GM18951 (cell line): ENCODE results near the gene PLA2G6.

Experiments
- POLR2A ChIP-seq: IDR thresholded peaks from 4 replicates; pipeline ENCODE4 v1.6.1; 2011; ENCODE audit warnings: mild to moderate bottlenecking; ENCODE audit not compliant: insufficient read length, insufficient read depth; ENCODE audit errors: extremely low read depth
- in situ Hi-C: fragments of 300-500 bp; cut with MboI; formaldehyde crosslinking; loops from one replicate; pipeline ENCODE4 v1.12.0; 2022; ENCODE audit warnings: low sequenced_read_pairs, mixed read lengths, inconsistent platforms; ENCODE audit not compliant: unreplicated experiment

The PLA2G6 gene

GRCh38 chr22:38106814-38107578 is 74.6 kb downstream of the PLA2G6 start:
- TF ChIP-seq POLR2A = no peak
- in situ Hi-C loops = no loop called here

GRCh38 chr22:38104084-38104483 is 77.5 kb downstream of the PLA2G6 start:
- no peak for TF ChIP-seq POLR2A
- in situ Hi-C loops = no loop called here

GRCh38 chr22:38103641-38104040 is 78.0 kb downstream of the PLA2G6 start:
- in situ Hi-C loops = no loop called here

GRCh38 chr22:38098410-38099249 is 83.0 kb downstream of the PLA2G6 start:
- in situ Hi-C loops = no loop called here
- no peak for TF ChIP-seq POLR2A

More at GRCh38 chr22:38103641-38104040, 78.0 kb downstream of the PLA2G6 start:
- no peak for TF ChIP-seq POLR2A

- in situ Hi-C loops = no loop called here
- no peak for TF ChIP-seq POLR2A
Measured at GRCh38 chr22:38097557-38098409, 83.8 kb downstream of the PLA2G6 start.

- in situ Hi-C loops = no loop called here
- no peak for TF ChIP-seq POLR2A
Measured at GRCh38 chr22:38097058-38097457, 84.6 kb downstream of the PLA2G6 start.

GRCh38 chr22:38089474-38089851 is 92.2 kb downstream of the PLA2G6 start:
- in situ Hi-C loops = no loop called here
- TF ChIP-seq POLR2A = no peak

GRCh38 chr22:38088629-38089473 is 92.8 kb downstream of the PLA2G6 start:
- in situ Hi-C loops = no loop called here
- no peak for TF ChIP-seq POLR2A

GRCh38 chr22:38087855-38088254 is 93.8 kb downstream of the PLA2G6 start:
- in situ Hi-C loops = no loop called here

GRCh38 chr22:38086942-38087341 is 94.7 kb downstream of the PLA2G6 start:
- in situ Hi-C loops = no loop called here
- TF ChIP-seq POLR2A = no peak

More at GRCh38 chr22:38087855-38088254, 93.8 kb downstream of the PLA2G6 start:
- TF ChIP-seq POLR2A = no peak

- no peak for TF ChIP-seq POLR2A
- in situ Hi-C loops = no loop called here
Measured at GRCh38 chr22:38086001-38086845, 95.4 kb downstream of the PLA2G6 start.
